HepG2 (cell line): ENCODE results near the gene EMC9. TPM values are rescaled to one million over a fixed set of nuclear protein-coding genes. Genes with fewer than 3 reads are reported as not detected.
A peak's percentile ranks its signal among the peaks of the same experiment; 100 is the strongest.

Experiments
- ATAC-seq: fragments of 200-7000 bp; cut with Tn5 transposase; 3 replicates; pipeline ENCODE4 v1.9.1; 2020; ENCODE audit warnings: mild to moderate bottlenecking, moderate library complexity
- BruUV-seq: library from RNA; stranded (reverse); fragments of 400-500 nt; replicated peaks from 2 replicates; lab custom pipeline; 2021; lab: Mats Ljungman, UMichigan
- CTCF ChIA-PET: fragments of 300-600 bp; formaldehyde crosslinking; extraction: SDS; loops from one replicate; lab custom pipeline; 2021; ENCODE audit warnings: low total read pairs, inconsistent platforms, low intra/inter-chr PET ratio; lab: Yijun Ruan, JAX
- POLR2A ChIA-PET: fragments of 350-600 bp; sonication (Branson Sonifier 250); formaldehyde crosslinking; loops from one replicate; lab custom pipeline; 2020; ENCODE audit warnings: antibody characterized with exemption, inconsistent platforms; lab: Yijun Ruan, JAX
- DNase-seq: peaks from one replicate; pipeline ENCODE4 v3.0.0-alpha.2; 2015; ENCODE audit warnings: low spot score
- FAIRE-seq: peaks from 3 replicates; lab custom pipeline; 2011; peaks lifted over from hg19 to GRCh38; lab: Jason Lieb, UNC
- H2AFZ ChIP-seq: one replicate; pipeline ENCODE4 v1.6.1; 2011; ENCODE audit warnings: low read length, inconsistent platforms
- H3K27ac ChIP-seq: fragments of 300-600 bp; 3 replicates; pipeline ENCODE4 v1.8.0; 2011; ENCODE audit warnings: mixed run types, mild to moderate bottlenecking, mixed read lengths, low read length, inconsistent platforms; ENCODE audit not compliant: insufficient read depth; ENCODE audit errors: extremely low read length
- H3K27me3 ChIP-seq, 2 experiments: fragments of 200-600 bp in 1 of 2; 2 replicates in 1 of 2; 3 replicates in 1 of 2; pipeline versions ENCODE4 v1.6.0 to v1.8.0; 2011; ENCODE audit warnings: low read length in 2 of 2, mild to moderate bottlenecking in 2 of 2, moderate library complexity in 2 of 2, inconsistent platforms in 1 of 2; ENCODE audit not compliant: insufficient read depth in 2 of 2, control insufficient read depth in 1 of 2
- H3K36me3 ChIP-seq, 2 experiments: fragments of 200-600 bp in 1 of 2; replicated peaks in 1 of 2; 2 replicates in 1 of 2; 3 replicates in 1 of 2; pipeline versions ENCODE4 v1.5.1 to v1.8.0; 2011; ENCODE audit warnings: low read length in 2 of 2, inconsistent platforms in 1 of 2; ENCODE audit not compliant: insufficient read depth in 2 of 2, control insufficient read depth in 1 of 2
- H3K4me1 ChIP-seq: 2 replicates; pipeline ENCODE4 v1.5.1; 2012; ENCODE audit warnings: low read length, inconsistent platforms; ENCODE audit not compliant: insufficient read depth
- H3K4me2 ChIP-seq: 2 replicates; pipeline ENCODE4 v1.6.0; 2011; ENCODE audit warnings: low read depth, low read length, inconsistent platforms
- H3K4me3 ChIP-seq, 3 experiments: fragments of 200-600 bp in 1 of 3; sonication (generic), shearing (Covaris generic) in 1 of 3; replicated peaks in 1 of 3; 2 replicates each; pipeline ENCODE4 v1.5.1; 2011 to 2016; ENCODE audit warnings: low read length in 3 of 3, inconsistent platforms in 2 of 3, low read depth in 2 of 3, mild to moderate bottlenecking in 2 of 3, control low read depth in 1 of 3, mixed read lengths in 1 of 3; ENCODE audit not compliant: insufficient read depth in 1 of 3
- H3K79me2 ChIP-seq: one replicate; pipeline ENCODE4 v1.6.1; 2011; ENCODE audit warnings: low read length, inconsistent platforms; ENCODE audit not compliant: insufficient read depth
- H3K9ac ChIP-seq: 2 replicates; pipeline ENCODE4 v1.6.0; 2011; ENCODE audit warnings: mild to moderate bottlenecking, low read depth, low read length, inconsistent platforms; ENCODE audit not compliant: insufficient read depth
- H3K9me3 ChIP-seq: 2 replicates; pipeline ENCODE4 v1.5.1; 2012; ENCODE audit warnings: mild to moderate bottlenecking, low read length
- H4K20me1 ChIP-seq: 2 replicates; pipeline ENCODE4 v1.6.0; 2011; ENCODE audit warnings: inconsistent platforms, mild to moderate bottlenecking, low read length, moderate library complexity; ENCODE audit not compliant: insufficient read depth
- TRIM24 ChIP-seq: sonication (generic); formaldehyde crosslinking; IDR thresholded peaks from 2 replicates; pipeline ENCODE4 v1.8.0; 2022; ENCODE audit warnings: mild to moderate bottlenecking, missing genetic modification reagents
- YY1 ChIP-seq: IDR thresholded peaks from 2 replicates; pipeline ENCODE4 v1.6.1; 2011; ENCODE audit warnings: low read length, low read depth, moderate library complexity, mild to moderate bottlenecking; ENCODE audit not compliant: insufficient read depth, insufficient replicate concordance
- ZBTB38 ChIP-seq: sonication (generic); formaldehyde crosslinking; IDR thresholded peaks from 2 replicates; pipeline ENCODE4 v1.5.1; 2020; ENCODE audit warnings: mild to moderate bottlenecking, missing genetic modification reagents
- ZNF235 ChIP-seq: sonication (generic); formaldehyde crosslinking; IDR thresholded peaks from 2 replicates; pipeline ENCODE4 v1.8.1; 2023; ENCODE audit warnings: mild to moderate bottlenecking, missing genetic modification reagents, borderline replicate concordance
- WGBS: methylation state at CpG from one replicate; pipeline ENCODE4 v1.1.6; 2017; ENCODE audit warnings: low lambda C conversion rate; 5-methylcytosine and 5-hydroxymethylcytosine counted together
- in situ Hi-C: cut with HindIII; loops from 2 replicates; pipeline ENCODE4 v1.10.0; 2017; ENCODE audit warnings: low pct_unique_long_range_greater_than_20kb; ENCODE audit not compliant: extremely low pct_ligation_motif_present
- intact Hi-C: fragments of 100-400 bp; cut with micrococcal nuclease; formaldehyde crosslinking; loops from one replicate; pipeline ENCODE4 v1.10.0; 2022; ENCODE audit not compliant: unreplicated experiment
- polyA plus RNA-seq, 8 experiments: library from polyadenylated mRNA; depleted of rRNA in 3 of 8; stranded (reverse) in 7 of 8; unstranded in 1 of 8; fragments of >200 nt; fragmentation: Illumina TruSeq in 4 of 8; extraction: Trizol in 4 of 8; gene quantifications; 2 replicates each; pipeline versions ENCODE4 v1.2.1 to v1.2.3, GENCODE V29; 2011 to 2016; ENCODE audit warnings: low read depth in 4 of 8, missing spikeins in 1 of 8, mixed read lengths in 1 of 8; ENCODE audit not compliant: insufficient read depth in 1 of 8
- total RNA-seq, 5 experiments: library from RNA; depleted of rRNA; stranded (reverse); fragments of >200 nt; fragmentation: Illumina TruSeq; extraction: Trizol; gene quantifications; 2 replicates each; pipeline ENCODE4 v1.2.3, GENCODE V29; 2016; ENCODE audit warnings: low read depth in 1 of 5
- TF ChIP-seq, protein P1 (sequence below): sonication (generic); formaldehyde crosslinking; IDR thresholded peaks from 2 replicates; pipeline ENCODE4 v1.5.1; 2020; ENCODE audit warnings: mild to moderate bottlenecking, missing genetic modification reagents, moderate library complexity
- TF ChIP-seq, protein P2 (sequence below): sonication (generic); formaldehyde crosslinking; IDR thresholded peaks from 2 replicates; pipeline ENCODE4 v1.5.0; 2020; ENCODE audit warnings: mild to moderate bottlenecking, missing genetic modification reagents
- TF ChIP-seq, protein P3 (sequence below): sonication (generic); formaldehyde crosslinking; IDR thresholded peaks from 2 replicates; pipeline ENCODE4 v1.4.0; 2020; ENCODE audit warnings: missing genetic modification reagents, borderline replicate concordance
- TF ChIP-seq, protein P4 (sequence below): sonication (generic); formaldehyde crosslinking; IDR thresholded peaks from 2 replicates; pipeline ENCODE4 v1.4.0; 2020; ENCODE audit warnings: mild to moderate bottlenecking, missing genetic modification reagents

EMC9 gene
- total and polyA plus RNA-seq, 2 of the 13 experiments (the other 11 are each of a cell fraction or from before 2014, with no cell fraction given) = 60.5 to 78.7 TPM

DNA sequence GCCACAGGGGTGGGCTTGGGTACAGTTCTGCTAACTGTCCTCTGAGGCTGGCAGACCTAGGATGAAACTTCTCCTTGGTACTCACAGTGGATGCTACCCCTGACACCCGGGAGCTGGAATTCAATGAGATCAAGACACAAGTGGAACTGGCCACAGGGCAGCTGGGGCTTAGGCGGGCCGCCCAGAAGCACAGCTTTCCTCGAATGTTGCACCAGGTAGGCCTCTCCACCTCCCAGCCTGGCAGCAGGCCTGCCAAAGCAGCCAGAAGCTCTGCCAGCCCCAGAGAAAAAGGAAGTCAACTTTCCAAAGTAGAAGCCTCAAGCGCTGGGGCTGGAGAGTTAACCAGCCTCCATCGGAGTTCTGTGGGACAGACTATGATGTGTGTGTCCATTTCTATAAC, 24.2 kb downstream of the EMC9 start (continued):
- TF ChIP-seq, protein P1, sequence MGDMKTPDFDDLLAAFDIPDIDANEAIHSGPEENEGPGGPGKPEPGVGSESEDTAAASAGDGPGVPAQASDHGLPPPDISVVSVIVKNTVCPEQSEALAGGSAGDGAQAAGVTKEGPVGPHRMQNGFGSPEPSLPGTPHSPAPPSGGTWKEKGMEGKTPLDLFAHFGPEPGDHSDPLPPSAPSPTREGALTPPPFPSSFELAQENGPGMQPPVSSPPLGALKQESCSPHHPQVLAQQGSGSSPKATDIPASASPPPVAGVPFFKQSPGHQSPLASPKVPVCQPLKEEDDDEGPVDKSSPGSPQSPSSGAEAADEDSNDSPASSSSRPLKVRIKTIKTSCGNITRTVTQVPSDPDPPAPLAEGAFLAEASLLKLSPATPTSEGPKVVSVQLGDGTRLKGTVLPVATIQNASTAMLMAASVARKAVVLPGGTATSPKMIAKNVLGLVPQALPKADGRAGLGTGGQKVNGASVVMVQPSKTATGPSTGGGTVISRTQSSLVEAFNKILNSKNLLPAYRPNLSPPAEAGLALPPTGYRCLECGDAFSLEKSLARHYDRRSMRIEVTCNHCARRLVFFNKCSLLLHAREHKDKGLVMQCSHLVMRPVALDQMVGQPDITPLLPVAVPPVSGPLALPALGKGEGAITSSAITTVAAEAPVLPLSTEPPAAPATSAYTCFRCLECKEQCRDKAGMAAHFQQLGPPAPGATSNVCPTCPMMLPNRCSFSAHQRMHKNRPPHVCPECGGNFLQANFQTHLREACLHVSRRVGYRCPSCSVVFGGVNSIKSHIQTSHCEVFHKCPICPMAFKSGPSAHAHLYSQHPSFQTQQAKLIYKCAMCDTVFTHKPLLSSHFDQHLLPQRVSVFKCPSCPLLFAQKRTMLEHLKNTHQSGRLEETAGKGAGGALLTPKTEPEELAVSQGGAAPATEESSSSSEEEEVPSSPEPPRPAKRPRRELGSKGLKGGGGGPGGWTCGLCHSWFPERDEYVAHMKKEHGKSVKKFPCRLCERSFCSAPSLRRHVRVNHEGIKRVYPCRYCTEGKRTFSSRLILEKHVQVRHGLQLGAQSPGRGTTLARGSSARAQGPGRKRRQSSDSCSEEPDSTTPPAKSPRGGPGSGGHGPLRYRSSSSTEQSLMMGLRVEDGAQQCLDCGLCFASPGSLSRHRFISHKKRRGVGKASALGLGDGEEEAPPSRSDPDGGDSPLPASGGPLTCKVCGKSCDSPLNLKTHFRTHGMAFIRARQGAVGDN = 0 out of 2 replicates have a peak, but pooled peaks have one; percentile 18

DNA sequence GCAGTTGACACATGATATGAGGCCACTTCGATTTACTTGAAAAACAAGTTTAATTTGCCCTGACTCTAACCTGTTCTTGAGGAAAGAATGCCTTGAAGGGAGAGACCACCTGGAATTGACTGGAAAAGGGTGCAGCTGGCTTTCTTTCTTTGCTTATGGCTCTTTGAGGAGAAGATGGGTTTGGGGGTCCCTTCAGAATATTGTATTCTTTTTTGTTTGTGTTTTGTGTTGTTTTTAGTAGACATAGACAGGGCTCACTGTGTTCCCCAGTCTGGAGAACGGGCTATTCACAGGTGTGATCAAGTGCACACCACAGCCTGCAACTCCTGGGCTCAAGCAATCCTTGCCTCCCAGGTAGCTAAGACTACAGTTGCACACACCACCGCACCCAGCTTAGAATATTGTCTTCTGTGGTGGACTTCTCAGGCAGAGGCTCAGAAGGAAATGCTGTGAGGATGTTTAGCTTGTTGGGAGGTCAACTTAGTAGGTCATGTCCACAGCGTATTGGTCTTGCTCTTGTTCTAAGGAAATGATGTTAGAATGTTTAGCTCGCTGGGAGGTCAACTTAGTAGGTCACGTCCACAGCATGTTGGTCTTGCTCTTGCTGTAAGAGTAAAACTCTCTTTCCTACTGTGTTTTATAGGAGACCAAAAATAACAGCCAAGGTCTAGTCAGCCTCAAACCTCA, 25.1 kb downstream of the EMC9 start:
- ChIA-PET POLR2A (interaction anchor here (0.6 to 15.5 kb wide), 12 partner anchors 13 to 1245 kb away, joined by 3 to 977 read pairs (median 70); partner anchors contain the start of genes EMC9, FITM1, IPO4 and IRF9), CTCF (no interaction called here)
- peak overlapping the region; percentile 92 for H3K4me2 ChIP-seq
- peaks cover 43 to 48% of the 10 kb centered on the region in 2 experiments for H3K36me3 ChIP-seq
- peak overlapping the region; percentile 65 to 96 (median 85) for H3K4me3 ChIP-seq
- ATAC-seq (no peak), DNase-seq (no peak), FAIRE-seq (no peak)
- peaks cover 33% of the 10 kb centered on the region for H3K79me2 ChIP-seq
- no peak overlapping the region for H2AFZ ChIP-seq
- no peaks in the 10 kb centered on the region for H4K20me1 ChIP-seq
- H3K27ac ChIP-seq = peak overlapping the region; percentile 98
- WGBS = 83% methylated on average over 6 of the region's 6 CpGs
- peak overlapping the region; percentile 99 for H3K9ac ChIP-seq
- no TSS peak for BruUV-seq
- H3K9me3 ChIP-seq = no peaks in the 10 kb centered on the region
- in situ Hi-C loops (loop anchor here (25.0 kb wide), 1 partner anchor 1529 kb away; the partner anchor contains the start of genes ABHD4 and DAD1), intact Hi-C loops (loop anchor here (10.0 kb wide), 2 partner anchors 811 to 1021 kb away; partner anchors contain the start of genes ACIN1, BCL2L2, C14orf119 and PPP1R3E)
- no peaks in the 10 kb centered on the region; a peak in 1 of 5 replicates for H3K27me3 ChIP-seq
- H3K4me1 ChIP-seq = peaks cover 34% of the 10 kb centered on the region
- TF ChIP-seq, protein P2, sequence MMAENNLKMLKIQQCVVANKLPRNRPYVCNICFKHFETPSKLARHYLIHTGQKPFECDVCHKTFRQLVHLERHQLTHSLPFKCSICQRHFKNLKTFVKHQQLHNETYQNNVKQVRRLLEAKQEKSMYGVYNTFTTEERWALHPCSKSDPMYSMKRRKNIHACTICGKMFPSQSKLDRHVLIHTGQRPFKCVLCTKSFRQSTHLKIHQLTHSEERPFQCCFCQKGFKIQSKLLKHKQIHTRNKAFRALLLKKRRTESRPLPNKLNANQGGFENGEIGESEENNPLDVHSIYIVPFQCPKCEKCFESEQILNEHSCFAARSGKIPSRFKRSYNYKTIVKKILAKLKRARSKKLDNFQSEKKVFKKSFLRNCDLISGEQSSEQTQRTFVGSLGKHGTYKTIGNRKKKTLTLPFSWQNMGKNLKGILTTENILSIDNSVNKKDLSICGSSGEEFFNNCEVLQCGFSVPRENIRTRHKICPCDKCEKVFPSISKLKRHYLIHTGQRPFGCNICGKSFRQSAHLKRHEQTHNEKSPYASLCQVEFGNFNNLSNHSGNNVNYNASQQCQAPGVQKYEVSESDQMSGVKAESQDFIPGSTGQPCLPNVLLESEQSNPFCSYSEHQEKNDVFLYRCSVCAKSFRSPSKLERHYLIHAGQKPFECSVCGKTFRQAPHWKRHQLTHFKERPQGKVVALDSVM (CRISPR knock-in tag) = no peak
- TF ChIP-seq ZNF235 (CRISPR knock-in tag) (0 out of 2 replicates have a peak, but pooled peaks have one; percentile 20), ZBTB38 (peak; percentile 39; the same call in 1 of the 2 replicates), TRIM24 (CRISPR knock-in tag) (no peak), YY1 (no peak)
- TF ChIP-seq, protein P3, sequence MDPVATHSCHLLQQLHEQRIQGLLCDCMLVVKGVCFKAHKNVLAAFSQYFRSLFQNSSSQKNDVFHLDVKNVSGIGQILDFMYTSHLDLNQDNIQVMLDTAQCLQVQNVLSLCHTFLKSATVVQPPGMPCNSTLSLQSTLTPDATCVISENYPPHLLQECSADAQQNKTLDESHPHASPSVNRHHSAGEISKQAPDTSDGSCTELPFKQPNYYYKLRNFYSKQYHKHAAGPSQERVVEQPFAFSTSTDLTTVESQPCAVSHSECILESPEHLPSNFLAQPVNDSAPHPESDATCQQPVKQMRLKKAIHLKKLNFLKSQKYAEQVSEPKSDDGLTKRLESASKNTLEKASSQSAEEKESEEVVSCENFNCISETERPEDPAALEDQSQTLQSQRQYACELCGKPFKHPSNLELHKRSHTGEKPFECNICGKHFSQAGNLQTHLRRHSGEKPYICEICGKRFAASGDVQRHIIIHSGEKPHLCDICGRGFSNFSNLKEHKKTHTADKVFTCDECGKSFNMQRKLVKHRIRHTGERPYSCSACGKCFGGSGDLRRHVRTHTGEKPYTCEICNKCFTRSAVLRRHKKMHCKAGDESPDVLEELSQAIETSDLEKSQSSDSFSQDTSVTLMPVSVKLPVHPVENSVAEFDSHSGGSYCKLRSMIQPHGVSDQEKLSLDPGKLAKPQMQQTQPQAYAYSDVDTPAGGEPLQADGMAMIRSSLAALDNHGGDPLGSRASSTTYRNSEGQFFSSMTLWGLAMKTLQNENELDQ (CRISPR knock-in tag) = no peak
- TF ChIP-seq, protein P4, sequence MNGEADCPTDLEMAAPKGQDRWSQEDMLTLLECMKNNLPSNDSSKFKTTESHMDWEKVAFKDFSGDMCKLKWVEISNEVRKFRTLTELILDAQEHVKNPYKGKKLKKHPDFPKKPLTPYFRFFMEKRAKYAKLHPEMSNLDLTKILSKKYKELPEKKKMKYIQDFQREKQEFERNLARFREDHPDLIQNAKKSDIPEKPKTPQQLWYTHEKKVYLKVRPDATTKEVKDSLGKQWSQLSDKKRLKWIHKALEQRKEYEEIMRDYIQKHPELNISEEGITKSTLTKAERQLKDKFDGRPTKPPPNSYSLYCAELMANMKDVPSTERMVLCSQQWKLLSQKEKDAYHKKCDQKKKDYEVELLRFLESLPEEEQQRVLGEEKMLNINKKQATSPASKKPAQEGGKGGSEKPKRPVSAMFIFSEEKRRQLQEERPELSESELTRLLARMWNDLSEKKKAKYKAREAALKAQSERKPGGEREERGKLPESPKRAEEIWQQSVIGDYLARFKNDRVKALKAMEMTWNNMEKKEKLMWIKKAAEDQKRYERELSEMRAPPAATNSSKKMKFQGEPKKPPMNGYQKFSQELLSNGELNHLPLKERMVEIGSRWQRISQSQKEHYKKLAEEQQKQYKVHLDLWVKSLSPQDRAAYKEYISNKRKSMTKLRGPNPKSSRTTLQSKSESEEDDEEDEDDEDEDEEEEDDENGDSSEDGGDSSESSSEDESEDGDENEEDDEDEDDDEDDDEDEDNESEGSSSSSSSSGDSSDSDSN = no peak
